GM21723 (cell line): ENCODE results near the gene SLC25A39.
"Not testable (repeated sequence)": the region's sequence is repeated elsewhere in the genome, so short reads cannot be mapped to it uniquely, and the experiment has no call there.

Experiments used
- ATAC-seq: cut with Tn5 transposase; IDR thresholded peaks from one replicate; pipeline ENCODE4 v1.9.1; 2021; ENCODE audit warnings: mild to moderate bottlenecking, moderate library complexity; ENCODE audit not compliant: unreplicated experiment

Gene SLC25A39

DNA sequence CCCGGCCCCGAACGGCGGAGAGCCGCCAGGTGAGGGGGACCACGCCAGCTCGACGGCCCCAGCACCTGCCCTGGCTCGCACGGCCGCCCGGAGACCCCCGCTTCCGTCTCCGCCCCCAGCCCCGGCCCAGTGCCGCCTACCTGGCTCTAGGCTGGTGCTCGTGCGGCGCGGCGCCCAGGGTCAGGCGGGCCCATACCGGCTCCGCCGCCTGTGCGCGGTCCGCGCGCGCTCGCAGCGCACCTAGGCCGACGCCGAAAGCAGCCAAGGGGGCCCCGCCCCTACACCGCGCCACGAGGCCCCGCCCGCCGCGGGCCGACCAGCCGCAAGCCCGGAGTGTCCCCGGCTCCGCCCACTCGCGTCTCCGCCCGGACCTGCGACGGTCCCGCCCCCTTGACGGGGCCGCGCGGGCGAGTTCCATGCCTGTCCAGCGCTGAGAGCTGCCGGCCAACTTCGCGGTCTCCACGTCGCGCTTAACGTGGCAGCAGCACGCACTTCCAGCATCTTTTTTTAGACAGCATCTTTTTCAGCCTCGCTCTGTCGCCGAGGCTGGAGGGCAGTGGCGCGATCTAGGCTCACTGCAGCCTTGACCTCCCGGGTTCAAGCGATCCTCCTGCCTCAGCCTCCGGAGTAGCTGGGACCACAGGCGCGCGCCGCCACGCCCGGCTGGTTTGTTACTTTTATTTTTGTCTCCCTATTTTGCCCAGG lies at the start of gene SLC25A39:
SLC25A39 (minus strand) TSS at position 253 of the 705 bp plus-strand sequence. CDS start 1,261 bp downstream, outside the sequence.
- ATAC-seq = peak; percentile 63

GRCh38 chr17:44372036-44372435 lies 47.4 kb upstream of the SLC25A39 start:
- no peak for ATAC-seq

- ATAC-seq = not testable (repeated sequence)
These were observed 44.9 kb upstream of the SLC25A39 start for GRCh38 chr17:44369414-44370023.

DNA sequence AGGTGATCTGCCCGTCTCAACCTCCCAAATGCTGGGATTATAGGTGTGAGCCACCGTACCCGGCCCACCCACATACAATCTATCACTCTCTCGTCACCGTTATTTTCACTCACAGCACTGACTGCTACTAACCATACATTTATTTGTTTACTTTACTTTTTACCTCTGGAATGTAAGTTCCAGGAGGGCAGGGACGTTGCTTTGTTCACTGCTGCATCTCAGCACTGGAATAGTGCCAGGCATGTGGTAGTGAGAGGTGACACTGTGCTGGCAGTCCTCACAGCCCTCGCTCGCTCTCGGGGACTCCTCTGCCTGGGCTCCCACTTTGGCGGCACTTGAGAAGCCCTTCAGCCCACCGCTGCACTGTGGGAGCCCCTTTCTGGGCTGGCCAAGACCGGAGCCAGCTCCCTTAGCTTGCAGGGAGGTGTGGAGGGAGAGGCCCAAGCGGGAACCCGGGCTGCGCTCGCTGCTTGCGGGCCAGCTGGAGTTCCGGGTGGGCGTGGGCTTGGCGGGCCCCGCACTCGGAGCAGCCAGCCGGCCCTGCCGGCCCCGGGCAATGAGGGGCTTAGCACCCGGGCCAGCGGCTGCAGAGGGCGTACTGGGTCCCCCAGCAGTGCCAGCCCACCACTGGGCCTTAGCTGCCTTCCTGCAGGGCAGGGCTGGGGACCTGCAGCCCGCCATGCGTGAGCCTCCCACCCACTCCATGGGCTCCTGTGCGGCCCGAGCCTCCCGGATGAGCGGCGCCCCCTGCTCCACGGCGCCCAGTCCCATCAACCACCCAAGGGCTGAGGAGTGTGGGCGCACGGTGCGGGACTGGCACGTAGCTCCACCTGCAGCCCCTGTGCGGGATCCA lies 44.0 kb upstream of the SLC25A39 start:
- ATAC-seq = not testable (repeated sequence)

DNA sequence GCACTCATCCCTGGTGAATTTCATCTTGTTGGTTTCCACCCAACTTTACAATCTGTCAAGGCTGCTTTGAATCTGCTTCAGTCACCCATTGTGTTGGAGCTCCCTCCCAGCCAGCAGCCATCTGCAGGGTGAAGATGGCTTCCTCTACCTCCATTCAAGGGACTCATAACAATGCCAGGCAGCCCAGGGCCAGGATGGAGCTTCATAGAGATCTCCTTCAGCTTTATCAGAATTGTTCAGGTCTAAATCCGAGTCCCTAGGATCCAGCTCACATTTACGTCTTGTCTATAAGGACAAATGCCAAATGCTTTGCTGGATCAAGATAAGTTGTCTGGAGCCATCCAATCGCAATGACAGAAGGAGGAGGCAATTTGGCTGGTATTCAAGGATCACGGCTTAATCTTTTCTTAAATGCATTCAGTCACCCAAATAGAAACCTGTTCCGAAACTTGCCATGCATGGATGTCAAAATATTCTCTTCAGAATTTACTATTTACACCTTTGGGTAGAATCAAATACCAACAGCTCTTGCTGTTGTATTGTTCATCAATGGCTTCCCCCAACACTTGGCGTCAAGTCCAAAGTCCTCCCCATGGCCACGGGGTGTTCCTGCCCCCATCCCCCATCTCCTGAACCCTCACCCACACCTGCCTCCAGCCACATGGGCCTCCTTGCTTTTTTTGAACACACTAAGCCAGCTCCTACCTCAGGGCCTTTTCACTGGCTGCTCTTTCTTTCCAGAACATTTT lies 42.8 kb upstream of the SLC25A39 start:
- no peak for ATAC-seq

DNA sequence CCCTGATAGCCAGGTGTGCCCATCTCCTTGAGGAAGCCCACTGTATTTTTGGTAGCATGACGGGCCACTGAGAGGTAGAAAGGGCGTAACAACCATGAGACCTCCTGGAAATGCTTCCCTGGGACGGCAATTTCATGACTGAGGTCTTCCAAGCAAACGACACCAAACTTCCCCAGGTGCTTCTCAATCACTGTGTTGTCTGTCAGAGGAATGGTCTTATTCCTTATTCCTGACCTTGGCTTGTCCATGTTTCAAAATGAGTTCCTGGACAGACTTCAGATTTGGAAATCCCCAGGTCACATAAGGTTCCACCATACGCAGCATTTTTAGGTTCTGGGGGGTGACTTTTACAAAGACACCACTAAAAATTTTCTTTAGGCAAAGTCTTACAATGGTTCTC lies 40.4 kb upstream of the SLC25A39 start:
- not testable (repeated sequence) for ATAC-seq

GRCh38 chr17:44363613-44364159 lies 39.1 kb upstream of the SLC25A39 start, which contains the start of gene FAM171A2:
TSS of gene FAM171A2 (minus strand) at chr17:44363853. CDS start at chr17:44363714, 139 bp downstream.
- ATAC-seq = no peak

- no peak for ATAC-seq
These were observed 38.5 kb upstream of the SLC25A39 start for GRCh38 chr17:44362949-44363612.

DNA sequence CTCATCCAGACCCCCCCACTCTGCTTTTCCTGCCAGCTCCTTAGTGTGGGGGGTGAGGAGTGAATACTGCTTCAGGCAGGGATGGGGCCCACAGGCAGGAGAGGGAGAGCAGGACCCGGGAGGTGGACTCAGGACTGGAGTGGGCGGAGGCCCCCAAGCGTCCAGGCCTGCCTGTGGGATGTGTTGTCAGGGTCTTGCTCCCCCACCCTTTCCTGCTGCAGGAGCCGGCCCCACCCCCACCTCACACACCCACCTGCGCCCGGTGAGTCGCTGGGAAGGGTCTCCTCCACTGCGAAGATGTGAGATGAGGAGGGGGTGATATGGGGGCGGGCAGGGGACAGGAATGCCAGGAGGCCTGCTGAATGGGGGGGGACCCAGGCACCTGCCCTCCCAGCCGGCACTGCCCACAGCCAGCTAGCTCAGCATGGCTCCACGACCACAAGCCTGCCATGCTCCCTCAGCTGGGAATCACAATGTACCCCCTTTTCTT lies 37.9 kb upstream of the SLC25A39 start:
- ATAC-seq = no peak

DNA sequence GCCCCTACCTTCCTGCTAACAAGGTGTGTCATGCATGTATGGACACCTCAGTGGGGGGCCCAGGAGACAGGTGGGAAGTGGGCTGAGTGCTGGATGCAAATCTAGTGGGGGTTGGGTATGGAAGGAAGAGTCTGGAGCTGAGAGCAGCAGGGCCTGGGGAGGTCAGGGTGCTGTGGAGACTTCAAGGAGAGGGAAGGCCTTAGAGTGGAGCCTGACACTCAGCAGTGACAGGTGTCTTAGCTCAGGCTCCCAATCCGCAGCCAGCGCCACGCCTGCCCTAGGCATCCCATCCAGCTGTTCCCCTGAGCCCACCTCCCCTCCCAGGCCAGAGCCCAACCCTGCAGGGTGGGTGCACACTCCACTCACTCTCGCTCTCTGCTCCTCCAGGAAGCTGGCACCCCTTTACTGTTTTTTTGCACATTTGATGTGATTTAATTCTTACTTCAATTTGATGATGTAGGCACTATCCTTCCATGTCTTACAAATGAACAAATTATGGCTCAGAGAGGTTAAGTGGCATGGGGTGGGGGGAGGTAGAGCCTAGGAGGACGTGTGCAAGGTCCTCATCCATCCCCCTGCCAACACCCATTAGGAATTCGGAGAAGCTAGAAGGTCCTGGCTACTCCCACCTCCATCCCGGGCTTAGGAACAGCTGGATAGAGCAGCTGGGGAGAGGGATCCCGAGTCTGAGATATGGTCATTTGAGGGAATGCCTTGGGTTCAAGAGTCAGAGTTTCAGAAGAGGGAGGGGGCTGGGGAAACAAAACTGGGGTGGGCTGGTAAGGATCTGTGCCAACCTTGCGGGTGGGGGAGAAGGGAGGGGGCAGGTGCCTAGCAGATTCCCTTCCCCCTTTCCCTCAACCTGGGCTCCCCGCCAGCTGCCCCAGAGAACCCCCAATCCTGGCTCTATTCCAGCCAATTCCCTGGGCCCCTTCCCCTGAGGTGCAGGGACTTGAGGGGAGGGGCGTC lies 37.0 kb upstream of the SLC25A39 start:
- no peak for ATAC-seq

DNA sequence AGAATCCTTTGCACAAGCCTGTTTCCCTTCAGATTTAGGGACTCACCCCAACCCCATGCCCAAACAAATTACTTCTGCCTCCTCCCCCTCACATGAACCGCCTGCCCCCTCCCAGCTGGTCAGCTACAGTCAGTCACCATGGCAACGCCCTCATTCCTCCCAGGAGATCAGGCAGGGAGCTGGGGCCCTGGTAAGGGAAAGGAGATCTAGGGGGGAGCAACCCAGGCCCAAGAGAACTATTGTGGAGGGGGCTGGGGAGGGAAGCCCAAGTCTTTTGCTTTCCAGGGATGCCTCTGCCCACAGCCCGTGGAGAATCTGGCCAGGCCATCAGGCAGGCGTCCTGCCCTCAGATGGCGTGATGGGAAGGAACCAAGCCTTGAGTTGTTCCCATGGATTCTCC lies 36.2 kb upstream of the SLC25A39 start:
- ATAC-seq = no peak

- no peak for ATAC-seq
These were observed 35.5 kb upstream of the SLC25A39 start for GRCh38 chr17:44360144-44360533.

- no peak for ATAC-seq
These were observed 35.0 kb upstream of the SLC25A39 start for GRCh38 chr17:44359458-44360143.

DNA sequence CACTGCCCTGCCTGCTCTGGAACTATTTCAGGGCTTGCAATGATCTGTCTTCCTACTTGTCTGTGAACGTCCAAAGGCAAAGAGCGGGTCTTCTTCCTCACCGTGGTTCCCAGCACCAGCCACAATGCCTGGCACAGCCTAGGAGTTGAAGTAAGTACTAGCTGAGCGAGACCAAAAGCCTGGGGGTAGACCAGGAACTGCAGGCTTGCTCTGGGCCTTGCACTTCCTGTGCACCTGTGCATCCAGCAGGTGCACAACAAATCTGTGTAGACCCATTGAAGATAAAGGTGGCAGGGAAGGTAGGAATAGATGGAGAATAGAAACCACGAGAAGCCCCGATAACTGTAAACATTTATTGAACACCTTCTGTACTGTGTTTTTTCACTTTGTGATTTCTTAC lies 34.4 kb upstream of the SLC25A39 start:
- ATAC-seq = no peak

DNA sequence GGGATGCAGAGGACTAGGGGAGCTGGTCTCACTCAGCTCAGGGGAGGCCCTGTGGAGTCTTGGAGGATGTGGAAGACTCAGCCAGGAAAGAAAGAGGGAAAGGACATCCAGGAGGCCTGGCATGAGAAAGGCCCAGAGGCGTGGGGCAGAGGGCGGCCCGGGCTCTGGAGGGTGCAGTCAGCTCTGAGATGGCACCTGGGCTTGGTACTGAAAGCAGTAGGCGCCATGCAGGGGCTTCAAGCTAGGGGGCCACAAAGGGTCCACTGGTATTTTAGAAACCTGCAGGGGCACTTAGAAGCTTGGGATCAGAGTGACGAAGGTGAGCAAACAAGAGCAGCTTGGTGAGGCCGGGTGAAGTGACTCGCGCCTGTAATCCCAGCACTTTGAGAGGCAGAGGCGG lies 33.4 kb upstream of the SLC25A39 start:
- ATAC-seq = no peak

- ATAC-seq = no peak
These were observed 31.6 kb upstream of the SLC25A39 start for GRCh38 chr17:44356241-44356640.

DNA sequence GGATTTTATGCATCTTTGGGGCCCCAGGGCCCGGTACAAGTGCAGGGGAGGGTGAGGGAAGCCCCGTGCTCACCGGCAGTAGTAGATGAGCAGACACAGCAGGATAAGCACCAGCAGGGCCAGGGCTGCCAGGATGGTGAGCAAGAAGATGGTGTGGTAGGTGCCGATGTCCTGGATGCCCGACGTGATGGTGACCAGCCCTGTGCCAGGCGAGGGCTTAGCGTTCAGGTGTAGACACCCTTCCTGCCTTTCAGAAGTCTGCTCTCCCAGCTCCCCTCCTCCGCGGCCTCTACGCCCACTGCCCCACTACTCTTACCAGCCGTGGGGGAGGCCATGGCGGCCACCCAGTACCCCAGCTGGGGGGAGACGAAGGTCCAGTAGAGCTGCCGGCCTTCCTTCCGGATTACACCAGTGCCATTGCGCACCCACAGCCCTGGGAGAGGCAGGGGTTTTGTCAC lies 31.0 kb upstream of the SLC25A39 start:
- ATAC-seq = no peak
